ENCODE measurements around the gene LAYN.

LAYN gene

GRCh38 chr11:111540114-111540936 is at the start of gene LAYN:
Gene LAYN (plus strand): TSS chr11:111540720. CDS start chr11:111540844, 124 bp downstream.
- no peaks in the 10 kb centered on the region for H3K36me3 Mint-ChIP-seq
- ATAC-seq (replicated peaks), result peak; percentile 53 to 55
- DNase-seq, result peak; percentile 8
- H3K9me3 Mint-ChIP-seq, result no peaks in the 10 kb centered on the region
- H3K4me3 Mint-ChIP-seq, result peak within 1 kb of the TSS; percentile 71 to 76
- peak within 1 kb of the TSS; percentile 53 for H3K27ac Mint-ChIP-seq
- H3K4me1 Mint-ChIP-seq, result peaks cover 9 to 16% of the 10 kb centered on the region in 2 donors
- peaks cover 59 to 74% of the 10 kb centered on the region in 2 donors for H3K27me3 Mint-ChIP-seq

GRCh38 chr11:111494040-111494439 is 46.5 kb upstream of the LAYN start:
- no peaks in the 10 kb centered on the region for H3K9me3 Mint-ChIP-seq

GRCh38 chr11:111499483-111499882 is 41.0 kb upstream of the LAYN start:
- H3K4me3 Mint-ChIP-seq, result no peak overlapping the region
- no peak overlapping the region for H3K27ac Mint-ChIP-seq
- no peak for DNase-seq
- no peaks in the 10 kb centered on the region for H3K36me3 Mint-ChIP-seq
- no peak for ATAC-seq (replicated peaks)
- no peaks in the 10 kb centered on the region for H3K9me3 Mint-ChIP-seq
- H3K4me1 Mint-ChIP-seq, result no peaks in the 10 kb centered on the region
- H3K27me3 Mint-ChIP-seq, result peaks cover 19 to 40% of the 10 kb centered on the region in 2 donors

More at GRCh38 chr11:111494040-111494439, 46.5 kb upstream of the LAYN start:
- peaks cover 0 to 23% of the 10 kb centered on the region in 2 donors for H3K27me3 Mint-ChIP-seq
- no peaks in the 10 kb centered on the region for H3K4me1 Mint-ChIP-seq
- ATAC-seq (replicated peaks), result no peak
- no peaks in the 10 kb centered on the region for H3K36me3 Mint-ChIP-seq
- DNase-seq, result no peak
- H3K27ac Mint-ChIP-seq, result no peak overlapping the region
- no peak overlapping the region for H3K4me3 Mint-ChIP-seq

- DNase-seq (no peak), ATAC-seq (replicated peaks) (no peak)
- Mint-ChIP-seq H3K27me3 (peaks cover 26 to 48% of the 10 kb centered on the region in 2 donors), H3K4me3 (no peak overlapping the region), H3K4me1 (no peaks in the 10 kb centered on the region), H3K36me3 (no peaks in the 10 kb centered on the region), H3K9me3 (no peaks in the 10 kb centered on the region), H3K27ac (no peak overlapping the region)
These were observed 40.0 kb upstream of the LAYN start for GRCh38 chr11:111500481-111500880.

- no peaks in the 10 kb centered on the region for H3K9me3 Mint-ChIP-seq
- peaks cover 32 to 54% of the 10 kb centered on the region in 2 donors for H3K27me3 Mint-ChIP-seq
- no peaks in the 10 kb centered on the region for H3K36me3 Mint-ChIP-seq
- H3K4me3 Mint-ChIP-seq, result no peak overlapping the region
- no peak overlapping the region for H3K27ac Mint-ChIP-seq
- DNase-seq, result no peak
- H3K4me1 Mint-ChIP-seq, result no peaks in the 10 kb centered on the region
- ATAC-seq (replicated peaks), result no peak
These were observed 37.9 kb upstream of the LAYN start for GRCh38 chr11:111502611-111503010.

- Mint-ChIP-seq H3K36me3 (no peaks in the 10 kb centered on the region), H3K9me3 (no peaks in the 10 kb centered on the region), H3K27me3 (peaks cover 52 to 69% of the 10 kb centered on the region in 2 donors), H3K27ac (no peak overlapping the region), H3K4me1 (peaks cover 4 to 5% of the 10 kb centered on the region in 2 donors), H3K4me3 (no peak overlapping the region)
- DNase-seq (no peak), ATAC-seq (replicated peaks) (no peak)
These were observed 30.2 kb upstream of the LAYN start for GRCh38 chr11:111510311-111510710.

GRCh38 chr11:111512296-111513239 is 28.0 kb upstream of the LAYN start, which contains the start of gene BTG4:
Gene BTG4 (minus strand): TSS chr11:111512386. CDS start chr11:111498776, 13,610 bp downstream.
- DNase-seq (peak; percentile 1), ATAC-seq (replicated peaks) (peak; percentile 54 to 58)
- Mint-ChIP-seq H3K36me3 (no peaks in the 10 kb centered on the region), H3K27ac (peak within 1 kb of the TSS; percentile 76), H3K4me3 (peak within 1 kb of the TSS; percentile 84 to 85), H3K4me1 (peaks cover 4 to 5% of the 10 kb centered on the region in 2 donors), H3K9me3 (no peaks in the 10 kb centered on the region), H3K27me3 (peaks cover 45 to 63% of the 10 kb centered on the region in 2 donors)

- DNase-seq (no peak), ATAC-seq (replicated peaks) (peak; percentile 20 to 39)
- peaks cover 39 to 57% of the 10 kb centered on the region in 2 donors for H3K27me3 Mint-ChIP-seq
- H3K9me3 Mint-ChIP-seq, result no peaks in the 10 kb centered on the region
- no peaks in the 10 kb centered on the region for H3K36me3 Mint-ChIP-seq
- peak overlapping the region in 1 of 2 donors; percentile 14 for H3K4me3 Mint-ChIP-seq
- no peak overlapping the region for H3K27ac Mint-ChIP-seq
- peaks cover 4 to 5% of the 10 kb centered on the region in 2 donors for H3K4me1 Mint-ChIP-seq
These were observed 27.3 kb upstream of the LAYN start for GRCh38 chr11:111513240-111513605.

- DNase-seq, result no peak
- Mint-ChIP-seq H3K27ac (no peak within 1 kb of the TSS), H3K4me3 (peak within 1 kb of the TSS; percentile 32 to 37), H3K36me3 (no peaks in the 10 kb centered on the region), H3K4me1 (peaks cover 4 to 5% of the 10 kb centered on the region in 2 donors), H3K9me3 (no peaks in the 10 kb centered on the region), H3K27me3 (peaks cover 35 to 52% of the 10 kb centered on the region in 2 donors)
- no peak for ATAC-seq (replicated peaks)
These were observed 26.1 kb upstream of the LAYN start, which contains the start of gene HOATZ for GRCh38 chr11:111514216-111515031. Gene HOATZ (plus strand): TSS chr11:111514778. CDS start chr11:111514785, 7 bp downstream.

- Mint-ChIP-seq H3K27me3 (peaks cover 30 to 45% of the 10 kb centered on the region in 2 donors), H3K27ac (no peak overlapping the region), H3K4me3 (no peak overlapping the region), H3K4me1 (peaks cover 4 to 5% of the 10 kb centered on the region in 2 donors), H3K36me3 (no peaks in the 10 kb centered on the region), H3K9me3 (no peaks in the 10 kb centered on the region)
- DNase-seq (no peak), ATAC-seq (replicated peaks) (no peak)
These were observed 24.9 kb upstream of the LAYN start for GRCh38 chr11:111515591-111515990.

GRCh38 chr11:111518668-111519067 is 21.9 kb upstream of the LAYN start:
- Mint-ChIP-seq H3K27ac (no peak overlapping the region), H3K27me3 (peaks cover 11 to 19% of the 10 kb centered on the region in 2 donors), H3K4me1 (peaks cover 0 to 3% of the 10 kb centered on the region in 2 donors), H3K36me3 (no peaks in the 10 kb centered on the region), H3K4me3 (no peak overlapping the region), H3K9me3 (no peaks in the 10 kb centered on the region)
- ATAC-seq (replicated peaks) (peak in 1 of 2 donors; percentile 18), DNase-seq (no peak)

- Mint-ChIP-seq H3K4me3 (no peak overlapping the region), H3K27ac (no peak overlapping the region)
- DNase-seq, result no peak
These were observed 20.0 kb upstream of the LAYN start for GRCh38 chr11:111520560-111520959.

GRCh38 chr11:111521135-111521534 is 19.4 kb upstream of the LAYN start:
- Mint-ChIP-seq H3K27ac (no peak overlapping the region), H3K27me3 (peaks cover 16 to 19% of the 10 kb centered on the region in 2 donors), H3K36me3 (no peaks in the 10 kb centered on the region), H3K9me3 (no peaks in the 10 kb centered on the region), H3K4me1 (peaks cover 3% of the 10 kb centered on the region in 2 donors), H3K4me3 (no peak overlapping the region)
- no peak for DNase-seq
- ATAC-seq (replicated peaks), result no peak

More at GRCh38 chr11:111520560-111520959, 20.0 kb upstream of the LAYN start:
- Mint-ChIP-seq H3K4me1 (no peaks in the 10 kb centered on the region), H3K36me3 (no peaks in the 10 kb centered on the region), H3K27me3 (peaks cover 11 to 14% of the 10 kb centered on the region in 2 donors), H3K9me3 (no peaks in the 10 kb centered on the region)
- ATAC-seq (replicated peaks), result no peak

Data from stimulated activated naive B cell treated with anti-CD40 and anti-IgM and Interleukin-4, amounts not matched to agents 10 μg/mL and 1 μg/mL and 100 μg/mL, for 72 hours (primary cell).